Caco-2 (cell line): Measurements from ENCODE around the gene CSTF2T. TPM values are rescaled to one million over a fixed set of nuclear protein-coding genes. Genes with fewer than 3 reads are reported as not detected.

Experiments used
- BruUV-seq: library from RNA; stranded (reverse); fragments of 400-500 nt; replicated peaks from 2 replicates; lab custom pipeline; 2021; lab: Mats Ljungman, UMichigan
- CTCF ChIA-PET: fragments of 300-600 bp; sonication (Branson Sonifier 250); formaldehyde crosslinking; loops from one replicate; lab custom pipeline; 2022; ENCODE audit warnings: antibody characterized with exemption; lab: Charles Lee
- POLR2A ChIA-PET: fragments of 300-600 bp; sonication (Branson Sonifier 250); formaldehyde crosslinking; loops from one replicate; lab custom pipeline; 2022; ENCODE audit warnings: antibody characterized with exemption; lab: Charles Lee
- DNase-seq, 2 experiments: peaks; one replicate each; pipeline versions ENCODE4 v3.0.0 to v3.0.0-alpha.2; 2020 to 2022
- H3K27me3 ChIP-seq: replicated peaks from 2 replicates; pipeline ENCODE4 v1.6.0; 2011; ENCODE audit warnings: low read length; ENCODE audit not compliant: control insufficient read depth, insufficient read depth
- H3K36me3 ChIP-seq: 2 replicates; pipeline ENCODE4 v1.5.1; 2011; ENCODE audit warnings: low read length; ENCODE audit not compliant: control insufficient read depth, insufficient read depth
- H3K4me1 ChIP-seq: fragments of 250-450 bp; sonication (Bioruptor Pico); 2 replicates; pipeline ENCODE4 v1.5.1; 2020; ENCODE audit warnings: mild to moderate bottlenecking
- H3K4me3 ChIP-seq: 2 replicates; pipeline ENCODE4 v1.5.1; 2011; ENCODE audit warnings: low read depth, mild to moderate bottlenecking, control low read depth, low read length
- H3K9me3 ChIP-seq: fragments of 250-450 bp; sonication (Bioruptor Pico); 2 replicates; pipeline ENCODE4 v1.5.1; 2020; ENCODE audit warnings: mild to moderate bottlenecking, moderate library complexity
- H3K27ac Mint-ChIP-seq: one replicate; pipeline ENCODE4 v1.8.0; 2022; ENCODE audit warnings: mixed read lengths; ENCODE audit not compliant: unreplicated experiment
- H3K27me3 Mint-ChIP-seq: one replicate; pipeline ENCODE4 v1.8.0; 2022; ENCODE audit warnings: mixed read lengths; ENCODE audit not compliant: insufficient read depth, unreplicated experiment
- H3K36me3 Mint-ChIP-seq: one replicate; pipeline ENCODE4 v1.8.0; 2022; ENCODE audit warnings: mild to moderate bottlenecking, mixed read lengths; ENCODE audit not compliant: insufficient read depth, unreplicated experiment
- H3K4me1 Mint-ChIP-seq: one replicate; pipeline ENCODE4 v1.8.0; 2022; ENCODE audit warnings: low read depth, mixed read lengths; ENCODE audit not compliant: unreplicated experiment
- H3K4me3 Mint-ChIP-seq: one replicate; pipeline ENCODE4 v1.8.0; 2022; ENCODE audit warnings: mild to moderate bottlenecking, moderate library complexity, mixed read lengths; ENCODE audit not compliant: unreplicated experiment
- H3K9me3 Mint-ChIP-seq: one replicate; pipeline ENCODE4 v1.8.0; 2022; ENCODE audit warnings: mixed read lengths; ENCODE audit not compliant: unreplicated experiment
- intact Hi-C: fragments of 100-400 bp; cut with micrococcal nuclease; formaldehyde crosslinking; loops from one replicate; pipeline ENCODE4 v1.10.0; 2022; ENCODE audit not compliant: unreplicated experiment
- total RNA-seq: library from RNA; stranded (reverse); gene quantifications from 2 replicates; pipeline ENCODE4 v1.2.3, GENCODE V29; 2022
- TF ChIP-seq, protein P1 (sequence below), 2 experiments: fragments of 200-600 bp in 1 of 2; IDR thresholded peaks; 1 replicate in 1 of 2; 2 replicates in 1 of 2; pipeline versions ENCODE4 v1.5.1 to v1.8.0; 2011 to 2022; ENCODE audit warnings: antibody characterized with exemption in 1 of 2, control low read depth in 1 of 2, inconsistent platforms in 1 of 2, low read depth in 1 of 2, low read length in 1 of 2, mild to moderate bottlenecking in 1 of 2, moderate library complexity in 1 of 2; ENCODE audit not compliant: insufficient read depth in 1 of 2, severe bottlenecking in 1 of 2, unreplicated experiment in 1 of 2

The CSTF2T gene
- total RNA-seq, 1 experiment from 2014 or later = 51.2 TPM

DNA sequence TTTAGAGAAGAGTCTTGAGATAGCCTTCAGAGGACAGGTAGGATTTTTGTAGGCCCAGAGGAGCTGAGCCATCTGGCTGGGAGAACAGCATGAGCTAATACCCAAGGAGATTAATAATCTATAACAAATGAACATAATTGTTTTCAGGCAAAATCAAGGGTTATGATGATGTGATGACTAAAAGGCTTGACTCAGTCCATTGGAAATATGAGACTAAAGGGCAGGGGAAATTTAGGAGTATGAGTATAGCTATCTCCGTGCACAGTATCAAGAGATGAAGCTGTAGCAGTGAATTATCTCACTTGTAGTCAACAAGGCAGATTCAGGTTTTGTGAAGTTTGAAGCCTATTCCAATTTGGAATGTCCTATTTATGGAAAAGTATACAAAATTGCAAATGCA, 40.1 kb downstream of the CSTF2T start:
- Mint-ChIP-seq H3K27me3 (peaks cover 9% of the 10 kb centered on the region), H3K4me3 (no peak overlapping the region), H3K9me3 (no peaks in the 10 kb centered on the region), H3K4me1 (no peaks in the 10 kb centered on the region), H3K27ac (no peak overlapping the region), H3K36me3 (no peaks in the 10 kb centered on the region)
- no peak overlapping the region for H3K4me3 ChIP-seq
- H3K9me3 ChIP-seq = no peaks in the 10 kb centered on the region
- BruUV-seq = no TSS peak
- ChIA-PET CTCF (interaction anchor here (0.5 kb wide), 1 partner anchor 96 kb away, joined by 4 read pairs; no protein-coding TSS in a partner anchor), POLR2A (no interaction called here)
- no peaks in the 10 kb centered on the region for H3K4me1 ChIP-seq
- no peak for DNase-seq
- H3K36me3 ChIP-seq = no peaks in the 10 kb centered on the region
- H3K27me3 ChIP-seq = no peaks in the 10 kb centered on the region
- TF ChIP-seq, protein P1, sequence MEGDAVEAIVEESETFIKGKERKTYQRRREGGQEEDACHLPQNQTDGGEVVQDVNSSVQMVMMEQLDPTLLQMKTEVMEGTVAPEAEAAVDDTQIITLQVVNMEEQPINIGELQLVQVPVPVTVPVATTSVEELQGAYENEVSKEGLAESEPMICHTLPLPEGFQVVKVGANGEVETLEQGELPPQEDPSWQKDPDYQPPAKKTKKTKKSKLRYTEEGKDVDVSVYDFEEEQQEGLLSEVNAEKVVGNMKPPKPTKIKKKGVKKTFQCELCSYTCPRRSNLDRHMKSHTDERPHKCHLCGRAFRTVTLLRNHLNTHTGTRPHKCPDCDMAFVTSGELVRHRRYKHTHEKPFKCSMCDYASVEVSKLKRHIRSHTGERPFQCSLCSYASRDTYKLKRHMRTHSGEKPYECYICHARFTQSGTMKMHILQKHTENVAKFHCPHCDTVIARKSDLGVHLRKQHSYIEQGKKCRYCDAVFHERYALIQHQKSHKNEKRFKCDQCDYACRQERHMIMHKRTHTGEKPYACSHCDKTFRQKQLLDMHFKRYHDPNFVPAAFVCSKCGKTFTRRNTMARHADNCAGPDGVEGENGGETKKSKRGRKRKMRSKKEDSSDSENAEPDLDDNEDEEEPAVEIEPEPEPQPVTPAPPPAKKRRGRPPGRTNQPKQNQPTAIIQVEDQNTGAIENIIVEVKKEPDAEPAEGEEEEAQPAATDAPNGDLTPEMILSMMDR (IDR thresholded peaks at IDR 0.05; ENCODE audit: insufficient read depth in 1 of 2, low read depth in 1 of 2, low read length in 1 of 2, severe bottlenecking in 1 of 2, unreplicated experiment in 1 of 2) = no peak
- intact Hi-C loops = no loop called here

DNA sequence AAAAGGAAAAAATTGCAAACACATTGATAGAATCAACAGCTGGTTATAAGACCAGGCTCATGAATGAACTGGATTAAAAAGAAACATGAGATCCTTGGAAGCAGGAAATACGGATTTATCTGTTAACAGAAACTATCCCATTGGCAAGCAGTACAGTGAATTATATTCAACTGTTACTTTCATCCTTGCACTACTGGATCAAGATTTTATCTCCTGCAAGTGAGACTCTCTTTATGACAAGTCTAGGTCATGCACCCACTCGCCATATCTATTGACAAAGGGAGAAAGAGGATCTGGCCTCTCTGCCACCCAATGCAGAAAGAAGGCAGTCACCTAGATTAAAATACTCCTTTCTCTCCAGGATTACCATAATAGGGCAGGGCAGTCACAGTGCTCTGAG, 41.4 kb downstream of the CSTF2T start:
- no peak overlapping the region for H3K4me3 ChIP-seq
- H3K27me3 Mint-ChIP-seq = peaks cover 12% of the 10 kb centered on the region
- no peaks in the 10 kb centered on the region for H3K4me1 ChIP-seq
- H3K4me1 Mint-ChIP-seq = no peaks in the 10 kb centered on the region
- H3K9me3 ChIP-seq = no peaks in the 10 kb centered on the region
- intact Hi-C loops = no loop called here
- H3K27ac Mint-ChIP-seq = no peak overlapping the region
- no peaks in the 10 kb centered on the region for H3K27me3 ChIP-seq
- POLR2A ChIA-PET = no interaction called here
- H3K36me3 ChIP-seq = no peaks in the 10 kb centered on the region
- DNase-seq = no peak
- TF ChIP-seq, protein P1 (IDR thresholded peaks at IDR 0.05; ENCODE audit: insufficient read depth in 1 of 2, low read depth in 1 of 2, low read length in 1 of 2, severe bottlenecking in 1 of 2, unreplicated experiment in 1 of 2) = no peak
- H3K4me3 Mint-ChIP-seq = no peak overlapping the region
- CTCF ChIA-PET = no interaction called here
- no peaks in the 10 kb centered on the region for H3K36me3 Mint-ChIP-seq
- BruUV-seq = no TSS peak
- H3K9me3 Mint-ChIP-seq = no peaks in the 10 kb centered on the region

DNA sequence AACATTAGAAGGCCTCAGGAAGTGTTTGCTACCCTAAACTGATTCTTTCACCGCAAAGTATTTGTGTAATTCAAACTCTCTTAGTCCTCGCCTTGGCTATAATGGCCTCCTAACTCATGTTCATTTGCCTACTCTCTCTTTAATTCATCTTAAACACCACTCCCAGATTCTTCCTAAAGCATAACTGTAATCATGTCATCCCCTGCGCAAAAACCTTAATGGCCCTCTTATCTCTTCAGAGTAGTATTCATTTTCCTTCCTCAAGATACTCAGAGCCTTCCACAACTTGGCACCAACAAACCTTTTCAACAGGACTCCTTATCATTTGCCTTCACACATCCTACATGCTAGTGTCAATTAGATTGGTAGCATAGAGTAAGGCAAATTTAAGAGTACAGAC, 42.9 kb downstream of the CSTF2T start:
- intact Hi-C loops = no loop called here
- no peaks in the 10 kb centered on the region for H3K4me1 Mint-ChIP-seq
- no peaks in the 10 kb centered on the region for H3K27me3 ChIP-seq
- DNase-seq = no peak
- H3K9me3 ChIP-seq = no peaks in the 10 kb centered on the region
- CTCF ChIA-PET = no interaction called here
- TF ChIP-seq, protein P1 (IDR thresholded peaks at IDR 0.05; ENCODE audit: insufficient read depth in 1 of 2, low read depth in 1 of 2, low read length in 1 of 2, severe bottlenecking in 1 of 2, unreplicated experiment in 1 of 2) = no peak
- peaks cover 10% of the 10 kb centered on the region for H3K27me3 Mint-ChIP-seq
- H3K27ac Mint-ChIP-seq = no peak overlapping the region
- H3K36me3 ChIP-seq = no peaks in the 10 kb centered on the region
- no peaks in the 10 kb centered on the region for H3K36me3 Mint-ChIP-seq
- no peak overlapping the region for H3K4me3 ChIP-seq
- POLR2A ChIA-PET = no interaction called here
- H3K4me1 ChIP-seq = no peaks in the 10 kb centered on the region
- no peak overlapping the region for H3K4me3 Mint-ChIP-seq
- no peaks in the 10 kb centered on the region for H3K9me3 Mint-ChIP-seq
- no TSS peak for BruUV-seq
